Tibial nerve (tissue), 3 donors: ENCODE measurements around the gene MEX3D.

ENCODE experiments used
- POLR2A ChIP-seq, 2 donors: fragments of 450-650 bp; IDR thresholded peaks; one replicate each; pipeline ENCODE4 v1.6.1; 2017; ENCODE audit warnings: antibody characterized with exemption in 2 of 2, mild to moderate bottlenecking in 2 of 2, moderate library complexity in 2 of 2
- TF ChIP-seq, protein P1 (sequence below), 5 experiments: fragments of 200-600 bp in 3 of 5; fragments of 450-650 bp in 2 of 5; sonication (generic) in 3 of 5; IDR thresholded peaks; one replicate each; pipeline ENCODE4 v1.5.1; 2016 to 2019; ENCODE audit warnings: antibody characterized with exemption in 5 of 5, mild to moderate bottlenecking in 3 of 5, moderate library complexity in 2 of 5

- TF ChIP-seq, protein P1, sequence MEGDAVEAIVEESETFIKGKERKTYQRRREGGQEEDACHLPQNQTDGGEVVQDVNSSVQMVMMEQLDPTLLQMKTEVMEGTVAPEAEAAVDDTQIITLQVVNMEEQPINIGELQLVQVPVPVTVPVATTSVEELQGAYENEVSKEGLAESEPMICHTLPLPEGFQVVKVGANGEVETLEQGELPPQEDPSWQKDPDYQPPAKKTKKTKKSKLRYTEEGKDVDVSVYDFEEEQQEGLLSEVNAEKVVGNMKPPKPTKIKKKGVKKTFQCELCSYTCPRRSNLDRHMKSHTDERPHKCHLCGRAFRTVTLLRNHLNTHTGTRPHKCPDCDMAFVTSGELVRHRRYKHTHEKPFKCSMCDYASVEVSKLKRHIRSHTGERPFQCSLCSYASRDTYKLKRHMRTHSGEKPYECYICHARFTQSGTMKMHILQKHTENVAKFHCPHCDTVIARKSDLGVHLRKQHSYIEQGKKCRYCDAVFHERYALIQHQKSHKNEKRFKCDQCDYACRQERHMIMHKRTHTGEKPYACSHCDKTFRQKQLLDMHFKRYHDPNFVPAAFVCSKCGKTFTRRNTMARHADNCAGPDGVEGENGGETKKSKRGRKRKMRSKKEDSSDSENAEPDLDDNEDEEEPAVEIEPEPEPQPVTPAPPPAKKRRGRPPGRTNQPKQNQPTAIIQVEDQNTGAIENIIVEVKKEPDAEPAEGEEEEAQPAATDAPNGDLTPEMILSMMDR (IDR thresholded peaks at IDR 0.05): no peak
- TF ChIP-seq POLR2A (IDR thresholded peaks at IDR 0.05): no peak
Measured at GRCh38 chr19:1602091-1602707, 34.1 kb upstream of the MEX3D start.
